NCI-H526 treated with DMSO at 0.1 percent for 48 hours (cell line): ENCODE measurements around the gene TAF7L.
"Not testable (repeated sequence)": the region's sequence is repeated elsewhere in the genome, so short reads cannot be mapped to it uniquely, and the experiment has no call there.

Experiments
- DNase-seq: peaks from one replicate; lab custom pipeline; 2025; lab: John Stamatoyannopoulos, UW

The TAF7L gene, protein sequence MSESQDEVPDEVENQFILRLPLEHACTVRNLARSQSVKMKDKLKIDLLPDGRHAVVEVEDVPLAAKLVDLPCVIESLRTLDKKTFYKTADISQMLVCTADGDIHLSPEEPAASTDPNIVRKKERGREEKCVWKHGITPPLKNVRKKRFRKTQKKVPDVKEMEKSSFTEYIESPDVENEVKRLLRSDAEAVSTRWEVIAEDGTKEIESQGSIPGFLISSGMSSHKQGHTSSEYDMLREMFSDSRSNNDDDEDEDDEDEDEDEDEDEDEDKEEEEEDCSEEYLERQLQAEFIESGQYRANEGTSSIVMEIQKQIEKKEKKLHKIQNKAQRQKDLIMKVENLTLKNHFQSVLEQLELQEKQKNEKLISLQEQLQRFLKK

DNA sequence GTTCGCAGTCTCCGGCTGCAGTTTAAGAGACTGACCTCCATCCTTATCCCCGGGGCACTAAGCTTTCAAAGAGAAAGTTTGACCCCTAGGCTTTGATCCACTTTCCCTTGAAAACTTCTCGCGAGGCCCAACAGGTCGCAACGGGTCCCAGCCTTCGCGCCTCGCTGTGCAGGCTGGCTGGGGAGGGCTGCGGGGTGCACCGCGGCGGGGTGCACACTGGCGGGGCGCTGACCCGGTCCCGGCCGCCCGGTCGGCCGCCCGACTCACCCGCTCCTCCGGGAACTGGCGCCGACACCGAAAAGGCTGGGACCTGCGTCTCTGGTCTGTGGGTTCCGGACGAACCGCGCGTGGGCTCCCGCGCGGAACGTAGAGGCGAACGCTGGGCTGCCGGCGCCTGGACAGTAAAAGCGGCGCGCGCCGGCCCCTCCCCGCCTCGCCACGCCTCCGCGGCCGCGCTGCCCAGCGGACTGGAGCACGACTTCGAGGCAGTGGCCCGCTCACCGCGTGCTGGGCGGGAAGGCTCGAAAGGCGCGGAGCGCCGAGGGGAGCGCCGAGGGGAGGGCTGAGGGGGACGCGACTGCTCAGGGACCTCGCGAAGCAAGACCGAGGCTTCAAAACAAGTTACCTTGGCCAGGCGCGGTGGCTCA, at the start of gene TAF7L:
Gene TAF7L (minus strand): TSS at position 378 of the 647 bp plus-strand sequence. CDS start 3,791 bp downstream, outside the sequence.
- no peak for DNase-seq

DNA sequence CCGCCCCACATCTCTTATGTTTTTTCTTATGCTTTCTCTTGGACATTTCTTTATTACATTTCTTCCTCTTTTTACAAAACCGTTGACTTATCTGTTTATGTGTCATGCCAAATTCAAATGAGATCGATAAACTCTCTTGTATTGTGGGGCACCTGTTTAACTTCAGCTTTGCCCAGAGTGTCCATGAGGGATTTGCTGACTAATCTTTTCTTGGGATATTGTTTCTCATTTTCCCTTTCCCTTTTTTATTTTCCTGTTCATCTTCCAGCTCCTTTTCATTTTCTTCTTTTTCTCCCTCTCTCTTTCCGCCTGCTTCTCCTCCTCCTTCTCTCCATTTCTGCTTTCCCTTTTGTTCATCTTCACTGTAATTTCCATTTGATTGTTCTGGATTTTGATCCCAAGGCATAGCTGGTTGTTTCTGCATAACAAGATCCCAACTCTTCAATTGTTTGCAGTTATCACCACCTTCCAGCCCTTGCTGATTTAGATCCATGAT, 46.7 kb upstream of the TAF7L start:
- no peak for DNase-seq

DNA sequence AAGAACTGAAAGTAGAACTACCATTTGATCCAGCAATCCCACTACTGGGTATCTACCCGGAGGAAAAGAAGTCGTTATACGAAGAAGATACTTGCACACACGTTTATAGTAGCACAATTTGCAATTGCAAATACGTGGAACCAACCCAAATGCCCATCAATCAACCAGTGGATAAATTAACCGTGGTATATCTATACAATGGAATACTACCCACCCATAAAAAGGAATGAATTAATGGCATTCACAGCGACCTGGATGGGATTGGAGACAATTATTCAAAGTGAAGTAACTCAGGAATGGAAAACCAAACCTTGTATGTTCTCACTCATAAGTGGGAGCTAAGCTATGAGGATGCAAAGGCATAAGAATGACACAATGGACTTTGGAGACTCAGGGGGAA, 43.2 kb upstream of the TAF7L start:
- not testable (repeated sequence) for DNase-seq

DNA sequence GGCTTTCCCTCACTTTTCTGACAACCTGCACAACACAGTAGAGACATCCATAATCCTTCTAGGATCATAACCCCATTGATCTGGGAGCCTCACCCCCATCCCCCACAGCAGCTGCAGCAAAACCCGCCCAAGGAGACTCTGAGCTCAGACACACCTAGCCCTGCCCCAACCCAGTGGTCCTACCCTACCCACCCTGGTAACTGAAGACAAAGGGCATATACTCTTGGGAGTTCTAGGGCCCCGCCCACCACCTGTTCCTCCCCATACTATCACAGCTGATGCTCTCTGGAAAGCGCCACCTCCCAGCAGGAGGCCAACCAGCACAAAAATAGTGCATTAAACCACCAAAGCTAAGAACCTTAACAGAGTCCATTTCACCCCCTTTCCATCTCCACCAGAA, 35.5 kb upstream of the TAF7L start:
- DNase-seq: not testable (repeated sequence)

DNA sequence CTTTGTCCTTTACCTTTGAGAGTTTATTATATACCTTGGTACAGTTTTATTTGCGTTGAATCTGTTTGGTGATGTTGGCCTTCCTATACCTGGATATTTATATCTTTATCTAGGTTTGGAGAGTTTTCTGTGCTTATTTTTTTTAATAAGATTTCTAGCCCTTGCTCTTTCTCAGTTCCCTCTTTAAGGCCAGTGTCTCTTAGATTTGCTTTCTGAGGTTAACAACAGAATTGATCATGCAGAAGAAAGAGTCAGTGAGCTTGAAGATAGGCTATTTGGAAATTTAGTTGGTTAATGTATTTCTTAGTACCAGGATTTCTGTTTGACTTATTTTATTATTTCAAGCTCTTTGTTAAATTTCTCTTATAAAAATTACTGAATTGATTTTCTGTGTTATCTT, 12.7 kb upstream of the TAF7L start:
- DNase-seq: no peak

DNA sequence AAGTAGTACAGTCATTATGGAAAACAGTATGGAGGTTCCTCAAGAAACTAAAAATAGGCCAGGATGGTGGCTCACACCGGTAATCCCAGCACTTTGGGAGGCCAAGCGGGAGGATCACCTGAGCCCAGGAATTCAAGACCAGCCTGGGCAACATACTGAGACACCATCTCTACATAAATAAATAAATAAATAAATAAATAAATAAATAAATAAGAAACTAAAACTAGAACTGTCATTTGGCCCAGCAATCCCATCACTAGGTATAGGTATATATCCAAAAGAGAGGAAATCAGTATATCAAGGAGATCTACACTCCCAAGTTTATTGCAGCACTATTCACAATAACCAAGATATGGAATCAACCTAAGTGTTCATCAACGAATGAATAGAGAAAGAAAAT, 4.5 kb upstream of the TAF7L start:
- DNase-seq: not testable (repeated sequence)

DNA sequence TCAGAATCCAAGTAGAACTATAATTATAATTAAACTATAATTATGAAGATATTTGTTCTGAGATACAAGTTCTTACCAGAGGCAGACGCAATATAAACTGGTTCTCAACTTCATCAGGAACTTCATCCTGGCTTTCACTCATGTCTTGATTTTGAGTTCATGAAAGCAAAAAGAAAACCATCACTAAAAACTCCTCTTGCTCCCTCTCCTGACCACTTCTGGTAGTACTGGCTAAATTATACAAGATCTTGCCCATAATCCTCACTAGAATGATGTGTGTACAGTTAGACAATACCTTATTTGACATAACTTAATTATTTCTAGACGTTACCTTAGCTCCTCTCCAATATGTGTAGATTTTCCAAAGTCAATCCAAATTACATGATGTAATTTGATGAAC, 3.7 kb downstream of the TAF7L start:
- DNase-seq: peak; percentile 4

DNA sequence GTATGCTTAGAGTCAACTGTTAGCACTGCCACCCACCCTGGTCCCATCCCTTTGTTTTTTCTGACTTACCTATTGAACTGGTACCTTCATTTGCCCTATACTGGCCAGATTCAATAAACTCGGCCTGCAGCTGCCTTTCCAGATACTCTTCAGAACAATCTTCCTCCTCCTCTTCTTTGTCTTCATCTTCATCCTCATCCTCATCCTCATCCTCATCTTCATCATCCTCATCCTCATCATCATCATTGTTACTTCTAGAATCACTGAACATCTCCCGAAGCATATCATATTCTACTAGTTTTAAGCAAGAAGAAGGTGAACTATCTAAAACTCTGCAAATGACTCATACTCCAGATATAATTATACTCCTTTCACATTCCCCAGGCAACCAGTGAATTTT, 14.9 kb downstream of the TAF7L start:
- no peak for DNase-seq

DNA sequence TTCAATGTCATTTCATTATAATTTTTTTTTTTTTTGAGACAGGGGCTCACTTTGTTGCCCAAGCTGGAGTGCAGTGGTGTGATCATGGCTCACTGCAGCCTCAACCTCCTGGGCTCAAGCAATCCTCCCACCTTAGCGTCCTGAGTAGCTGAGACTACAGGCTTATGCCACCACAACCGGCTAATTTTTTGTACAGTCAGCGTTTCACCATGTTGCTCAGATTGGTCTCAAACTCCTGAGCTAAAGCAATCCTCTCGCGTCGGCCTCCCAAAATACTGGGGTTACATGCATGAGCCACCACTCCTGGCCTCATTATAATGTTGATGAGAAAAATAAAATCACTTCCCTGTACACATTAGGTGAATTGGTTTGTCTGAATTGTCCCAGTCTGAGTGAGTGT, 16.9 kb downstream of the TAF7L start:
- no peak for DNase-seq

DNA sequence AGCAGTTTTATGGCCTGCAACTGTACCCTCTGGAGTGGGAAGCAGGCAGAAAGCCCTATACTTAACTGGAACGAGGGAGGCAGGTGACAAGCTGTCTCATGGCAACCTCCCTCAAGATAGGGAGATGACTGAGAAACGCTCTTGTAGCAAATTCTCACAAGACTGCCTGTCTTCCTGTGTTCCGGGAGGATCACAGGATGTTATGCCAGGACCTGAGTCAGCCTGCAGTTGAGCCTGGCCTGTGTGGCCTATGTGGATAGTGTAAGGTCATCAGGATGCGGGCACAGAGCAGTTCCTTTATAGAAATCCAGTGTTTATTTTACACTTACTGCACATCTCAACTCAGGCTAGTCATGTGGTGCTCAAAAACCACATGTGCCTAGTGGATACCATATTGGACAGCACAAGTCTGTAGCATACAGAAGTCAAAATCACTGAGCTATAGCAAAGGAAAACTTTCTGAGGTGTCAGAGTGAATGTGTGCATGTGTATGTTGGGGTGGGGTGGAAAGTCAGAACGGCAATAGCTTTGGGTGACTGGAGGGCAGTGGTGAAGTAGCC, 25.2 kb downstream of the TAF7L start:
- DNase-seq: no peak

DNA sequence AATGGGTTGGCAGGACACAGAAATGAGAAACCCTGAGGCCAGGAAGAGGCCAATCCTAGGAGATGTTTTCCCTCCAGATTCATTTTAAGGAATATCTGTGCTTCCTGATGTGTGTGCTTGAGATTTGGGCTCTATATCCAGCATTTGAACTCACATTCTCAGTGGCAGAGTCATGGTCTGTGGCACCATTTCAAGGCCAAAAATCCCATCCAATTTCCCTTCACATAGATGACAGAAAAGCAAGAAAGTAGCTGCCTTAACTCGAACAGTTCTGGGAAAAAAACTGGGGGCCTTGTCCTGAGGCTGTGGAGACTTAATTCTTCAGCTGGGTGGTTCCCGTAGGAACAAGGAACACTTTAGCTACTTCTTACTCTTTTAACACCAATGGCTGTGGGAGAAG, 27.4 kb downstream of the TAF7L start:
- no peak for DNase-seq

DNA sequence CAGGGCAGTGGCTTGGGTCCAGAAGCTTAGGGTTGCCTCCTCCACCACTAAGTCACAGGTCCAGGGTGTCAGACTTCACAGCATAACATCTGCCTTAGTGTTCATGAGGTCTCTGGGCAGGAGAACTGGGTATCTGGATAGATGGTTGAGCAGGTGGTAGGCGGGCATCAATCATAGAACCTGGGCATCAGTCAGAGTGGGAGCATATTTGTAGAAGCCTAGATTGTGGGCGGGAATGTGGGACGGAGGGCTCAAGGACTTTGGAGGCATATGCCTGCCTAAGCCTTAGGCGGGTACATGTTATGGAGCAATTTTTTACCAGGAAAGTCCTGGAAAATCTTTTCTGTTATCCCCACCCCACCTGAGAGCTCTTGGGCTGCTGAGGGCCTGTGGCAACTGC, 28.5 kb downstream of the TAF7L start:
- no peak for DNase-seq

DNA sequence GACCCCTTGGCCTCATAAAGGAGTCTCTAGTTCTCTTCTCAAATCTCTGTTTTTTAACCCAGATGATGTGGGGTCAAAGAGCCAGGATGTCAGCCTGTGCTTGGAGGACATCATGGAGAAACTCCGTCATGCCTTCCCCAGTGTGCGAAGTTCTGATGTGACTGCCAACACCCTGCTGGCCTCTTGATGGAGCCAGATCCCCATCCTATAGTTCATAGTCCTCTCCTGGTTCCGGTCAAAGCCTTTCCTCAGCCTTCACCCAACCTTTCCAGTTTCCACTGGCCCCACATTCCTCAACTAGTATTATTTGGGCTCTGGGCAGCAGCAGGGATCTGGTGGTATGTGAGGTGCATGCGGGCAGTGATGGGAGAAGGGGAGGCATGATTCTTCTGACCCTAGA, 30.7 kb downstream of the TAF7L start:
- peak; percentile 8 for DNase-seq

DNA sequence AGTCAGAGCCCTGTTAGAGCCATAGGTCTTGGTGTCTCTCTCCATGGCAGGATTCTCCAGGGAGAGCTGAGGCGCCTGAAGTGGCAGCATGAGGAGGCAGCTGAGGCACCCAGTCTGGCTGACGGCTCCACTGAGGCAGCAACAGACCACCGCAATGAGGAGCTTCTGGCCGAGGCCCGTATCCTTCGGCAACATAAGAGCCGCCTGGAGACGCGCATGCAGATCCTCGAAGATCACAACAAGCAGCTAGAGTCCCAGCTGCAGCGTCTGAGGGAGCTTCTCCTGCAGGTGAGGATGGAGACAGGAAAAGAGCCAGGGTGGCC, 32.9 kb downstream of the TAF7L start:
- no peak for DNase-seq

DNA sequence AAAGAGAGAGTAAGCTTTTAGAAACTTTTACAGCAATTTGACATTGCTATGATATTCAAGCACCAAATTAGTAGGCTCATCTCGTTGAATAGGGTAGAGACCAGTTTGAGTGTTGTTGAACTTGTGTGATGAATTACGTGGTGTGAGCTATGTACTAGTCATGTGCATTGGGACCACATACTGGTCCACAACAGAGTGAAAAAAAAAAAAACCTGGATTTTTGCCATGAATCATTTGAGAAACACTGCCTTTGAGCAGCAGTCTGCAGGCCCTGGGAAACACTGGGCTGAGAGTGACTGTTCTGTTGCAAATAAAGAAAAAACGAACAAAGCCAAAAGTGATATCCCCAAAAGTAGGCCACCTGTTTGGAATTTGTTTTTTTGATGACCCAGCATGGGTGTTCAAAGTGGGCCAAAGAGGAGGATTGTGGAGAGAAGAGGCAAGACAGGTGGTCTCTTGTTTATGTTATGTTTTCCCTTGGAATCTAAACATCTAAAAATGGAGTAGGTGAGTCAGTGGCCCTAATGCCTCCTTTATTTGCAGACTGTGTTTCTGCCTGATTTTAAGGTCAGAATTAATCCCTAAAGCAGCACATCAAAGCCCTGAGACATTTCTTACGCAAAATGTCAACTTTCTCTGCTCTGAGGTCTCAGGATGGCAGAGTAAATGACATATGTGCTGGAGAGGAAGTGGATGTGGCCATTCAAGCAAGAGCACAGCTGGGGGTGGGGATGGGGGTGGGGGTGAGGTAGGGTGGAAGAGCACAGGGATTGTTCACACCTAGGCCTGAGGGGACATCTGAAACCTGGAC, 33.5 kb downstream of the TAF7L start:
- DNase-seq: no peak

DNA sequence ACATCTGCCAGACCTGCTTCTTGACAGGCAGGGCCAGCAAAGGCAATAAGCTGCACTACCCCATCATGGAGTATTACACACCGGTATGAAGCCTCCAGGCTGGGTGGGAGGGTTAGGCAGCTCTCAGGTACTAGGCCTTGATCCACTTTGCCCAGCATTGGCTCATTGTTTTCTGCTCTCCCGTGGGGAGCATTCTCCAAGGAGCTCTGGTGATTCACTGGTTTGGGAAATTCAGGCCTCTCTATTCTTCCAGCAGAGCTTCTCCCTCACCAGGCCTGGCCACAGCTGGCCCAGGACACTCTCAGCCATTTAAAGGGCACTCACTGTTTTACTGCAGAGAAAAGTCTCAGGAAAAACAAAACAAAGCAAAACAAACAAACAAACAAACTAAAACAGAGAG, 38.5 kb downstream of the TAF7L start:
- no peak for DNase-seq

DNA sequence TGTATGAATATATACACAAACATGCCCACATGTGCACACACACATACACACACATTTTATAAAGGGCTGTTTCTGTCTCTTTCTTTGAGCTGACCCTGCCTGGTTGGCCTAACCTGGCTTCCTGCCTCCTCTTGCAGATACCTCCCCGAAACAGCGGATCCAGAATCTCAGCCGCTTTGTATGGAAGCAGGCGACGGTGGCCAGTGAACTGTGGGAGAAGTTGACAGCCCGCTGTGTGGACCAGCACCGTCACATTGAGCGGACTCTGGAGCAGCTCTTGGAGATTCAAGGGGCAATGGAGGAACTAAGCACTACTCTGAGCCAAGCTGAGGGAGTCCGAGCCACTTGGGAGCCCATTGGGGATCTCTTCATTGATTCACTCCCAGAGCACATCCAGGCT, 49.6 kb downstream of the TAF7L start:
- DNase-seq: no peak

DNA sequence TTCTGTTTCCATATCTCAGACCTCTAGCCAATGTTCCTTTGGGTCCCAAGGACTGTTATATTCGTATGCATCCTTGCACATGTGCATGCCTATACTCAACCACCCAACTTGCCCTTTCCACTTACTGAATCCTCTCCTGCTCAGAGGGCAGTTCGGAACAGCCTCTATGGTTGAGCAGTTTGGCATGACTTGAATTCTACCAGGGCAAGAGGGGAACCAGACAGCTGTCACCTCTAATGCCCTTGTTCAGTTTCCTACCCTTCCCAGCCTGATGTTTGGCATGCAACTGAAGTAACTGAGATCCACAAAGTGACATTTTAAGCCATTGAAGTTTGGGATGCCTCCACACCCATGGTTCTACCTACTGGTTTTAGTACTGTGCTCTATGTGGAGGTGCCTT, 54.1 kb downstream of the TAF7L start:
- DNase-seq: no peak

DNA sequence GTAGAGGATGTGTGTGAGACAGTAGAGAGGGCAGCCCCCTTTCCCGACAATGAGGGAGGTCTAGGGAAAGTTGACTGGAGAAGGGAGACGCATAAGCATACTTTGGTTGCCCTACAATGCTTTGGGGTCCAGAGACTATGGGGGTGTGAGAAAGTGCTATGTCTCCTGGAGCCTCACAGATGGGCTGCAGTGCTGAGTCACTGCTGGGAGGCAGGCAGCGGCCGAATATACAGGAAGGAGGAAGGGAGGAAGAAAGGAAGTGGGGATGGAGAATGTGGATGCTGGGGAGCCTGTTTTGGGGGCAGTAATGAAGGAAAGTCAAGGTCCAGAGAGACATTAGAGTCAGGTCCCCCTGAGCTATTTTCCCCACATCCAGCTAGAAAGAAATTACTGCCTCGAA, 58.8 kb downstream of the TAF7L start:
- no peak for DNase-seq

DNA sequence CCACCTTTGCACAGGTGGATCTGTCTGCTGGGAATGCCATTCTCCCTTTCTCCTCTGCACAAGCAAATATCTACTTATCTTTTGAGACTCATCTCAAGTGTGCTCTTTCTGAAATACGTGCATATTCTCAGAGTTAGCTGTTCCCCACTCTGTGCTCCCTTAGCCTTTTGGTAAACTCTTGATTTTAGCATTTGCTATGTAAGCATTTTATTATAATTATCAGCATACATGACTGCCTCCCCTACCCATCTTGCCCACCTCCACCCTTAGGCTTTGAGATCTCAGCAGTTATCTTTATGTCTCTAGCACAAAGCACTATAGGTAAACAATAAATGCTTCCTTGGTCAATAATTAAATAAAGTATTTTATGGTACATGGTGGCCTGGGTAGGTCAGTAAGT, 60.1 kb downstream of the TAF7L start:
- DNase-seq: no peak

DNA sequence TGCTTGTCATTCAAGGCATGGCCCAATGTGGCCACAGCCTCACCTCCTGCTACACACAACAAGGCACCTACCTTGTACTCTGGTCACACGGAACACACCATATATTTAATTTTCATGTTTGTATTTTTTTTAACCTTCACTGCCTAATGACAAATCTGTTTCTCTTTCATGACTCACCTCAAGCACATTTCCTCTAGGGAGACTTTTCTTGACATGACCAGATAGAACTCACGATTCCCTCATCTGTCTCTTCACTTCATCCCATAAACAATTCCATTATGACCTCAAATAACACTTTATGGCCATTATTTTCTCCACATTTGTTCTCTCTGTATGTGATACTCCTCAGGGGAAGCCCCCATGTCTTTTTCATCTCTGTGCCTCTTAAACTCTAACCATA, 60.5 kb downstream of the TAF7L start:
- no peak for DNase-seq

DNA sequence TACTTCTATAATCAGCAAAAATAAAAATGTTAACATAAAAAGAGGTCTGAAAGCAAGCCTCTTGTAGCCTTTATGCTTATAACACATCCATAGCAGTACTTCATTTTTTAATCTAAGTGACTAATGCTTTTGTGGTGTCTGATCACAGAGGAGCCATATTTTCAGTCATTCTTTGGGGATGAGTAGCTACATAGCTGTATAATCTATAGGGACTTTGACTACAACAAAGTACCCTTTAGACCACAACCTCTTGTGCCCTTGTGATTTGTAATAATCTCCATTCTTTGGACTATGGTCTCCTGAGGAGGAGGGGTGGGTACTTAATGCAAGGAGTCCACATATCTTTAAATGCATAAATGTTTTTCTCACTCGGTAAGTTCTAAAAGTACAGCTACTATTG, 62.0 kb downstream of the TAF7L start:
- DNase-seq: no peak

DNA sequence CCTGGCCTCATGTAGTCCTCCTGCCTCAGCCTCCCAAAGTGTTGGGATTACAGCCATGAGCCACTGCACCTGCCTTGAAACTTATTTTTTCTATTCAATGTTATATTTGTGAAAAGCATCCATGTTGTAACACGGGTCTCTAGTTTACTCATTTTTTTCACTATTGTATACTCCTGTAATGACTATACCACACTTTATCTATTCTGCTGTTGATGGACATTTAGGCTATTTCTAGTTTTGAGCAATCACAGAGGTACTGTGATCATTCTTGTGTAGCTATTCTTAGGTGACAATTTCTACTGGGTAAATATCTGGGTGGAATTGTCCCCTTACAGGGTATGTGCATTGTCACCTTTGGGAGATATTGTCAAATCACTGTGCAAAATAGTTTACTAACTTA, 67.9 kb downstream of the TAF7L start:
- DNase-seq: no peak
